Measurements from ENCODE around the gene ARID1A.

DNA sequence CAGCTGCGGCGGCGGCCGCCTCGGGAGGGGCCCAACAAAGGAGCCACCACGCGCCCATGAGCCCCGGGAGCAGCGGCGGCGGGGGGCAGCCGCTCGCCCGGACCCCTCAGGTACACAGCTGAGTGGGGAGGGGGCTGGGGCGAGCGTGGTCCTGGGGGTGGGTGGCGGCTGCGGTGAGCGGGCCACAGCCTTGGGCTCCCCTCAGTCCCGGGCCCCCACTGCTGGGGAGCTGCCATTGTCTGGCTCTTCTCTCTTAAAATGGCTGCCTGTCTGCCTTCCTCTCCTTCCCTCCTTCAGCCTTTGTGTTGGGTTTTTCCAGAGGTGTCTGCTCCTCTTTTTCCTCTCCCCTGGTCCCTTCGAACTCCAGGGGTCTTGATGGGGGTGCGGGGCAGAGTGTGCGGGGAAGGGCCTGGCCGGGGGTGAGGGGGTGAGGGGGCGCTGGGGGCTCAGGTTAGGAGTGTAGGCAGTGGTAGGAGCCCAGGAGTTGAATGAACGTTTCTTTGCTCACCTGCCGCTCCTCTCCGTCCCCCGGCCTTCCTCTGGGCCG lies 1.7 kb downstream of the ARID1A start:
- TF ChIP-seq, protein P1, sequence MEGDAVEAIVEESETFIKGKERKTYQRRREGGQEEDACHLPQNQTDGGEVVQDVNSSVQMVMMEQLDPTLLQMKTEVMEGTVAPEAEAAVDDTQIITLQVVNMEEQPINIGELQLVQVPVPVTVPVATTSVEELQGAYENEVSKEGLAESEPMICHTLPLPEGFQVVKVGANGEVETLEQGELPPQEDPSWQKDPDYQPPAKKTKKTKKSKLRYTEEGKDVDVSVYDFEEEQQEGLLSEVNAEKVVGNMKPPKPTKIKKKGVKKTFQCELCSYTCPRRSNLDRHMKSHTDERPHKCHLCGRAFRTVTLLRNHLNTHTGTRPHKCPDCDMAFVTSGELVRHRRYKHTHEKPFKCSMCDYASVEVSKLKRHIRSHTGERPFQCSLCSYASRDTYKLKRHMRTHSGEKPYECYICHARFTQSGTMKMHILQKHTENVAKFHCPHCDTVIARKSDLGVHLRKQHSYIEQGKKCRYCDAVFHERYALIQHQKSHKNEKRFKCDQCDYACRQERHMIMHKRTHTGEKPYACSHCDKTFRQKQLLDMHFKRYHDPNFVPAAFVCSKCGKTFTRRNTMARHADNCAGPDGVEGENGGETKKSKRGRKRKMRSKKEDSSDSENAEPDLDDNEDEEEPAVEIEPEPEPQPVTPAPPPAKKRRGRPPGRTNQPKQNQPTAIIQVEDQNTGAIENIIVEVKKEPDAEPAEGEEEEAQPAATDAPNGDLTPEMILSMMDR (conservative IDR thresholded peaks at IDR 0.05 in 1 of 2, IDR thresholded peaks at IDR 0.05 in 1 of 2; ENCODE audit: extremely low read depth in 1 of 2, insufficient read depth in 1 of 2, low read depth in 1 of 2, low read length in 2 of 2), result no peak
- no peak for TF ChIP-seq EZH2 (IDR thresholded peaks at IDR 0.05; ENCODE audit: borderline replicate concordance, low read length)
